SH-SY5Y (cell line): ENCODE measurements around the gene MRC1.

Source experiments
- GATA2 ChIP-seq: IDR thresholded peaks from 2 replicates; pipeline ENCODE4 v1.6.1; 2011; ENCODE audit warnings: mild to moderate bottlenecking, low read depth, low read length
- GATA3 ChIP-seq: IDR thresholded peaks from 2 replicates; pipeline ENCODE4 v1.6.1; 2011; ENCODE audit warnings: low read depth, mild to moderate bottlenecking, low read length, moderate library complexity

The MRC1 gene

GRCh38 chr10:17943033-17943745 is 134.0 kb downstream of the MRC1 start:
- no peak for TF ChIP-seq GATA2
- TF ChIP-seq GATA3 = no peak

- TF ChIP-seq GATA2 = no peak
- no peak for TF ChIP-seq GATA3
Measured at GRCh38 chr10:17950726-17951125, 141.6 kb downstream of the MRC1 start.

DNA sequence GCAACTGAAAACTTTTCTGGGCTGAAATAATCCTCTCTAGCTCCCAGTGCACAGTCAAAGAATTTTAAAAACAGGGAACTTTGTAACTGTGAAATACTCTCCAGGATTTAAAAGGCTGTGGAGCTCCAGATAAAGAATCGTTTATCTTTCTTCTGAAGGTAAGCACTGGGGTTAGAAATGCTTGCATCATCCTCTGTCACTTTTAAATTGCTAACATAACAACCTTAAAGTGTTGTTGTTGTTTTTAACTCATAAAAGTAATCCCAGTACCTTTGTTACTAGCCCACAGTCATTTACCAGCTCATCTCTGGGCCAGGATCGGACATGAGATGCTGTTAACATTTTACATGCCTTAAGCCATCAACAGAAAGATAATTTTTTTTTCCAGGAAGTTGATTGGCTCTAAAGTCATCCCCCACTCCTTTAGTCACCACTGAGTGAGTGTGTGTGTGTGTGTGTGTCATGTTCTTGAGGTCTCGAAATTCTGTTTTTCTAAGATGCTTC is 142.8 kb downstream of the MRC1 start, which contains the start of gene SLC39A12:
Gene SLC39A12 (plus strand): TSS at position 51 of the 504 bp plus-strand sequence. CDS start 1,359 bp downstream, outside the sequence.
- no peak for TF ChIP-seq GATA3
- no peak for TF ChIP-seq GATA2

GRCh38 chr10:17954861-17955260 is 145.7 kb downstream of the MRC1 start:
- TF ChIP-seq GATA2 (no peak), GATA3 (no peak)

DNA sequence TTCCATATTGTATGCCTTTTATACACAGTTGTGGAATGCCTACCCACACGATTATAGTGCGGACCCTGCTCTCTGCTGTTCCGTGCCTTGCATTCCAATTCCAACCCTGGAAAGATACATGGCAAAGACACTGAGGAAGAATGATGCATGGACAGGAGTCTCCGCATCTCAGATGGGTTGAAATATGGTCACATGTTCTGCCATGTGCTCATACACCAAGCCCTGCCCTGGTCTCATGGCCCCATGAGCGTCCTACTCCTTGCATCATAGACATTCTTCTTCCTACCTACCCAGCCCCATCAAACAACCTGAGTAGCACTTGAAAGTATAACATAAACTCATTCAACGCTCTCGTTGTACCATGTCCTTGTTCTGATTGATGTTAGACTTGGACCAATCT is 148.9 kb downstream of the MRC1 start:
- TF ChIP-seq GATA2 (no peak), GATA3 (no peak)

DNA sequence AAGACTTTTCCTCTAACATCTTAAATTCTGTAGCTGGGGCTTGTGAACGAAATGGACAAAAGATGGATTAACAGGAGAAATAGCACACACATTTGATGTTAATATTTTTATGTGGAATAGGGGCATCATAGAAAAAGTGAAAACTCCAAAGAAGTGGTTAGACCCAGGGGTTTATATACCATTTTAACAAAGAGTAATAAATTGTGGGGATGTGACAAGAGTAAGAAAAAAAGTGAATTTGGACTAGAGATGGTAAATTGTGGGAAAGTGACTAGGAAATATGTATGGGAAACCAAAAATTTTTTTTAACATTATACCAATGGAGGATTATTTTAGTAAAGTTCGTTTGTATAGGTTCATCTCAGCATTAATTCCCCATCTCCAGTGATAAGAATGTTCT is 150.7 kb downstream of the MRC1 start:
- no peak for TF ChIP-seq GATA2
- TF ChIP-seq GATA3 = no peak
